HG03521 (cell line): ENCODE results near the gene NR4A3.

Source experiments
- ATAC-seq: cut with Tn5 transposase; IDR thresholded peaks from one replicate; pipeline ENCODE4 v1.9.1; 2021; ENCODE audit warnings: mild to moderate bottlenecking, moderate library complexity; ENCODE audit not compliant: unreplicated experiment

Gene NR4A3

GRCh38 chr9:99813739-99814138 lies 7.9 kb upstream of the NR4A3 start:
- ATAC-seq, result no peak

- no peak for ATAC-seq
These were observed 7.3 kb upstream of the NR4A3 start for GRCh38 chr9:99814359-99814758.

- ATAC-seq, result no peak
These were observed 5.3 kb upstream of the NR4A3 start for GRCh38 chr9:99816392-99816791.

- no peak for ATAC-seq
These were observed 3.2 kb upstream of the NR4A3 start for GRCh38 chr9:99818500-99818899.

GRCh38 chr9:99819123-99819855 lies 2.4 kb upstream of the NR4A3 start:
- ATAC-seq, result peak; percentile 51

- peak; percentile 47 for ATAC-seq
These were observed 1.6 kb upstream of the NR4A3 start for GRCh38 chr9:99819856-99820684.

GRCh38 chr9:99820685-99821395 lies 845 bp upstream of the NR4A3 start:
- peak; percentile 0 for ATAC-seq

- no peak for ATAC-seq
These were observed 572 bp downstream of the NR4A3 start for GRCh38 chr9:99822109-99822805.

GRCh38 chr9:99822806-99823591 lies 1.3 kb downstream of the NR4A3 start:
- ATAC-seq, result no peak

- no peak for ATAC-seq
These were observed 2.1 kb downstream of the NR4A3 start for GRCh38 chr9:99823681-99824377.

GRCh38 chr9:99824378-99825171 lies 2.9 kb downstream of the NR4A3 start:
- no peak for ATAC-seq

- ATAC-seq, result no peak
These were observed 3.7 kb downstream of the NR4A3 start for GRCh38 chr9:99825172-99826046.

GRCh38 chr9:99826579-99826978 lies 4.9 kb downstream of the NR4A3 start:
- no peak for ATAC-seq

- no peak for ATAC-seq
These were observed 5.6 kb downstream of the NR4A3 start for GRCh38 chr9:99827244-99827643.

- no peak for ATAC-seq
These were observed 6.3 kb downstream of the NR4A3 start for GRCh38 chr9:99828054-99828416.

- ATAC-seq, result no peak
These were observed 6.9 kb downstream of the NR4A3 start for GRCh38 chr9:99828417-99829176.

GRCh38 chr9:99831857-99832557 lies 10.3 kb downstream of the NR4A3 start:
- ATAC-seq, result no peak
